ENCODE data around the gene RUNX2.
A peak's percentile ranks its signal among the peaks of the same experiment; 100 is the strongest.

Gene RUNX2

GRCh38 chr6:45433533-45434380, 105.6 kb downstream of the RUNX2 start:
- no peak for DNase-seq (ENCODE audit: low read depth)

GRCh38 chr6:45434381-45434700, 106.2 kb downstream of the RUNX2 start:
- DNase-seq (ENCODE audit: low read depth) = no peak

- no peak for DNase-seq (ENCODE audit: low read depth)
These were observed 108.7 kb downstream of the RUNX2 start for GRCh38 chr6:45436544-45437438.

GRCh38 chr6:45437439-45437815, 109.3 kb downstream of the RUNX2 start:
- DNase-seq (ENCODE audit: low read depth) = no peak

- DNase-seq (ENCODE audit: low read depth) = no peak
These were observed 110.0 kb downstream of the RUNX2 start for GRCh38 chr6:45438151-45438550.

- no peak for DNase-seq (ENCODE audit: low read depth)
These were observed 110.8 kb downstream of the RUNX2 start for GRCh38 chr6:45438849-45439406.

GRCh38 chr6:45439459-45439858, 111.3 kb downstream of the RUNX2 start:
- no peak for DNase-seq (ENCODE audit: low read depth)

GRCh38 chr6:45439861-45440388, 111.8 kb downstream of the RUNX2 start:
- DNase-seq (ENCODE audit: low read depth) = no peak

- DNase-seq (ENCODE audit: low read depth) = no peak
These were observed 113.8 kb downstream of the RUNX2 start for GRCh38 chr6:45441851-45442453.

- no peak for DNase-seq (ENCODE audit: low read depth)
These were observed 114.6 kb downstream of the RUNX2 start for GRCh38 chr6:45442716-45443115.

GRCh38 chr6:45445364-45445748, 117.2 kb downstream of the RUNX2 start:
- no peak for DNase-seq (ENCODE audit: low read depth)

GRCh38 chr6:45445749-45446549, 117.8 kb downstream of the RUNX2 start:
- peak; percentile 14 for DNase-seq (ENCODE audit: low read depth)

- no peak for DNase-seq (ENCODE audit: low read depth)
These were observed 118.9 kb downstream of the RUNX2 start for GRCh38 chr6:45447005-45447404.

GRCh38 chr6:45447716-45448115, 119.6 kb downstream of the RUNX2 start:
- DNase-seq (ENCODE audit: low read depth) = no peak

GRCh38 chr6:45448417-45449389, 120.6 kb downstream of the RUNX2 start:
- DNase-seq (ENCODE audit: low read depth) = no peak

GRCh38 chr6:45450132-45450531, 122.0 kb downstream of the RUNX2 start:
- DNase-seq (ENCODE audit: low read depth) = no peak

GRCh38 chr6:45450831-45451230, 122.7 kb downstream of the RUNX2 start:
- DNase-seq (ENCODE audit: low read depth) = no peak

- no peak for DNase-seq (ENCODE audit: low read depth)
These were observed 126.1 kb downstream of the RUNX2 start for GRCh38 chr6:45454008-45454911.

- DNase-seq (ENCODE audit: low read depth) = no peak
These were observed 127.3 kb downstream of the RUNX2 start for GRCh38 chr6:45455408-45455807.

Data from activated T-cell treated with anti-CD3 and anti-CD28 coated beads for 24 hours (primary cell).